ENCODE measurements around the gene ELN.
"Not testable (repeated sequence)": the region's sequence is repeated elsewhere in the genome, so short reads cannot be mapped to it uniquely, and the experiment has no call there.

Gene ELN

DNA sequence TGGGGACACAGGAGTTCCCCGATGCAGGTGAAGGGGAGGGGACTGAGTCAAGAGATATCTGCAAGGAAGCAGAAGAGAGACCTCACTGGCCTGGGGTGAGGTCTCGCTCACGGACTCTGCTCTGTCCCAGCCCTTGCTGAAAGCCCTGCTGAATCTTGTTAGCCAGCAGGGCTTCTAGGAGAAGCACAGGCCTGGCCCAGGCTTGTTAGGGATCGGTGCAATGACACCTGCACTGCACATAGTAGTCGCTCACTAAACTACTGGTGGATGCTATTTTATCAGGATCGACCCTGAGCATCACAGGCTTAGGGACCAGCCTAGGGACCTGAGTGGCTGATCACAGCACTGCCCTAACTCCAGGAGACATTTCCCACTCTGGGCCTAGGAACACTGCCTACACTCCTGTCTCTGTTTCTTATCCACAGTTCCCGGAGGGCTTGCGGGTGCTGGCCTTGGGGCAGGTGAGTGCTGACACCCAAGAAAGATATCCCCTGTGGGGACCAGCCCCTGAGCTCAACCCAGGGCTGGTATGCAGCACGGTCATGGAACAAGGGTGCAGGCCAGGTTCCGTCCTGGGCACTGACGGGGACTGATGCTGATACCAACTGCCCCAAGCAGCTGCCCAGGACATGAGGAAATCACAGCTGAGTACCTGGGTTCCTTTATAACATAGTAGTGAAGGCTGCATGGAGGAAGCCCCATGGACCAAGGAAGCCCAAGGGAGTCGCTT lies 13.0 kb downstream of the ELN start:
- DNase-seq (ENCODE audit: low read depth in 2 of 2, low spot score in 1 of 2), result no peak

DNA sequence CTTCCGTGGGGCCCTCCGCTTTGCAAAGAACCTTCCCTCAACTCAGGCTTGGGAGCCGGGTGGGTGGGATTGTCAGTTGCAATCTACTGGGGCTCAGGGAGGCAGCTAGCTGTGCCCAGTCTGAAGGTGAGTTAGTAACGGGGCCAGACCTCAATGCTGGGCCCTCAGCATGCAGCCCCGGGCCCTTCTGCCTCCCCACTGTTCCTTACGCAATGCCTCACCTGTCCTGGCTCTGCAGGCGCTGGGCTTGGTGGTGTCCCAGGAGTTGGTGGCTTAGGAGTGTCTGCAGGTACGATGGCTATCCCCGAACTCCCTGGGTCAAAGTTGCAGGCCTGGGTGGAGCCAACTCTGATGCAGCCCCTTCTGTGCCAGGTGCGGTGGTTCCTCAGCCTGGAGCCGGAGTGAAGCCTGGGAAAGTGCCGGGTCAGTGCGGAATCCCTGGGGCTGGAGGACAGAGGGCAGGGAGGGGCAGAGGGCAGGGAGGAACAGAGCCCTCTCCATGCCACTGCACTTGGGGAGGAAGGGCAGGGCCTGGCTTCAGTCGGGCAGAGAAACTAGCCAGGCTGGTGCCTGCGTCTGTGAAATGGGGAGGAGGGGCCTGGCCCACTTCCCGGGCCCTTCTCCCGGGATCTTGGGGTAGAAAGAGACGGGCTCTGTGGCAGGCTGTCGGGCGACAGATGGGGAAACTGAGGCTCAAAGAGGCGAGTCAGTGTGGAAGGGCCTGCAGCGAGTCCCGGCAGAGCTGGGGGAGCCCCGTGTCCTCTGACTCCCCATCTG lies 15.0 kb downstream of the ELN start:
- DNase-seq (ENCODE audit: low read depth in 2 of 2, low spot score in 1 of 2), result no peak

DNA sequence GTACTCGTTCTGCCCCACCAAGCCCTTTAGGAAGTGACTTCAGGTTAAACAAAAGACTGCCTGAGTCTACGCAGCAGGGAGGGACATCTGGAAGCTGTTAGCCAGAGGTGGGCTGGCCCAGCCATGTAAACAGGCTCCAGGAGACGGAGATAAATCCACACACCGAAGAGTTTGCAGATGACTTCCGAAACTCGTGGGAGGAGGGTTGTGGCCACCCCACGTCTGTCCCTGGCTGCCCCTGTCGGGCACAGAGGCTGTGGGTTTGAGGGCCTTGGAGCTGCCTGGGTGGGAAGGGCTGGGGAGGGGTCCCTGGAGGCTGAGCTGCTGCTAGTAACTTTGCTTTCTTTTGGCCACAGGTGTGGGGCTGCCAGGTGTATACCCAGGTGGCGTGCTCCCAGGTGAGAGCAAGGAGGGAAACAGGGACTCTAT lies 15.6 kb downstream of the ELN start:
- no peak for DNase-seq (ENCODE audit: low read depth in 2 of 2, low spot score in 1 of 2)

DNA sequence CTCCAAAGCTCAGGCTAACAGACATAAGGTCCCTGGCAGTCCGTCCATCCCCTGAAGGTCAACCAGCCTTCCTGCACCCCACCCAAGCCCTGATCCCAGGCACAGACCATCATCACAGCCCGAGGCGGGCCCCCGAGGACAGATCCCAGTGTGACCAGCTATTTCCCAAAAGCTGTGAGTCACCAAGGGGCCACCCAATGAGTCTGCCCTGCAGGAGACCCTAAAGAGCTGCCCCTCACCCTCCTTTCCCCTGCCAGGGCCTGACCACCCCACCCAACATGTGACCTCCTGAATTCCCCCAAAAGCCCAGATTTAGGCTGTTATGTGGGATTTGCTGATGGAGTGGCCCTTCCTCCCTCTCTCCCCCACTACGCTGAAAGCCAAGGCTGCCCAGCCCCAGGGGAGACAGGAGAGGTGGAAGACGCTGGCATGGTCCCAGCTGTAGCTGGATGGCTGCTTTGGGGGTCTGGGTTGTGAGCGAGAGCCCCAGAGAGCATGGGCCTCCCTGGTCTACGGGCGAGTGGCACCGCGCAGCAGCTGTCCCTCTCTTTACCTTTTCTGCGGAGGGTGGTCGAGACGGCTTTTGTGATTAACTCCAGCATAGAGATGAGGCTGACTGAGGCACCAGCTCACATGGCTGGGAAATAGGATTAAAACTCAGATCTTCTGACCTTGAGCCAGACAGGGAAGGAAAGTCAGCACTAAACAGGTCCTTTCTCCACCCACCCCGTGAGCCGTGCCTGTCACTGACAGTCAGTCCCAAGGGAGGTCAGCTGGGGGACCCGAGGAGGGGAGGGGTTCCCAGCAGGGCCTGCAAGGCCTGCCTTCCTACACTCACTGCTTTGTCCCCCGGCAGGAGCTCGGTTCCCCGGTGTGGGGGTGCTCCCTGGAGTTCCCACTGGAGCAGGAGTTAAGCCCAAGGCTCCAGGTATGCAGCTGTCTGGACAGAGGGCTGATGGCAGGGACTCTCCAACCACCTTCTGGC lies 16.7 kb downstream of the ELN start:
- DNase-seq (ENCODE audit: low read depth in 2 of 2, low spot score in 1 of 2), result no peak

DNA sequence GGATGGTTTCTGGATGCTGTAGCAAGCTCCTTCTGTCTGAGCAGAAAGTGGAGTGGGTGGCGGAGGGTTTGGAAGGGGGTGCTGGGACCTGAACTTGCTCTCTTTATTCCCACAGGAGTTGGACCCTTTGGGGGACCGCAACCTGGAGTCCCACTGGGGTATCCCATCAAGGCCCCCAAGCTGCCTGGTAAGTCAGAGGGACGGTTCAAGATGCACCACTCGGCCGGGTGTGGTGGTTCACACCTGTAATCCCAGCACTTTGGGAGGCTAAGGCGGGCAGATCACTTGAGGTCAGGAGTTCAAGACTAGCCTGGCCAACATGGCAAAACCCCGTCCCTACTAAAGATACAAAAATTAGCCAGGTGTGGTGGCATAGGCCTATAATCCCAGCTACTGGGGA lies 18.6 kb downstream of the ELN start:
- not testable (repeated sequence) for DNase-seq (ENCODE audit: low read depth in 2 of 2, low spot score in 1 of 2)

DNA sequence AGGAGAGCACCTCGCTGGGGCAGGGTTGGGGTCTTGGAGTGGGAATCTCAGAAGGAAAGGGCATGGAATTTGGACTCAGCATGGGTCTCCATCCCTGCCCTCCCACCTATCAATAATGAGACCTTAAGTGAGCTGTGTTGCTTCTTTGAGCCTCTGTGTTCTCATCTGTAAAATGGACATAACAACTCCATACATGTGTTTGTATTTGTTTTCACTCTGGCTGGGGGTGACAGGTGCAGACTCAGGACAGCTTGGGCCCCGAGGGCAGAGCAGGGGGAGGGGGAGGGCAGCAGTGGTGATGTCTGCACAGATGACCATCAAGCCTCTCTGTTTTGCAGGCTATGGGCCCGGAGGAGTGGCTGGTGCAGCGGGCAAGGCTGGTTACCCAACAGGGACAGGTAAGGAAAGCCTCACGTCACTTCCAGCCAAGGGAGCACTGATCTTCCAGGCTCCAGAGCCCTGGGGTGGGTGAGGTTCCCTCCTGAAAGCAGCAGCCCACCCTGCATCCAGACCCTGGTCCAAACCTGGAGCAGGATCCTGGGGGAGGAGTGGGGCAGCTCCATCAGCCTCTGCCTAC lies 19.9 kb downstream of the ELN start:
- DNase-seq (ENCODE audit: low read depth in 2 of 2, low spot score in 1 of 2), result no peak

DNA sequence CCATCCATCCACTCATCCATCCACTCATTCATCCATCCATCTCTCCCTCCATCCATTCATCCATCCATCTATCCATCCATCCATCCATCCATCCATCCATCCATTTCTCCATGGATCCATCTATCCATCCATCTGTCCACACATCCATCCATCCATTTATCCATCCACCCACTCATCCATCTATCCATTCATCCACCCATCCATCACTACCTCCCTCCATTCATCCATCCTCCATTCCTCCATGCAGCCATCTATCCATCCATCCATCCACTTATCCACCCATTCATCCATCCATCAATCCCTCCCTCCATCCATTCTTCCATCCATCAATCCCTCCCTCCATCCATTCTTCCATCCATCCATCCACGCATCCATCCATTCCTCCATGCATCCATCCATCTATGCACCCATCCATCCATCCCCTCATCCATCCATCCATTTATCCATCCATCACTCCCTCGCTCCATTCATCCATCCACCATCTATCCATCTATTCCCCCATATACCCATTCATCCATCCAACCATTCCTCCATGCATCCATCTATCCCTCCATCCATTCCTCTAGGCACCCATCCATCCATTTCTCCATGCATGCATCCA lies 21.1 kb downstream of the ELN start:
- DNase-seq (ENCODE audit: low read depth in 2 of 2, low spot score in 1 of 2), result no peak

DNA sequence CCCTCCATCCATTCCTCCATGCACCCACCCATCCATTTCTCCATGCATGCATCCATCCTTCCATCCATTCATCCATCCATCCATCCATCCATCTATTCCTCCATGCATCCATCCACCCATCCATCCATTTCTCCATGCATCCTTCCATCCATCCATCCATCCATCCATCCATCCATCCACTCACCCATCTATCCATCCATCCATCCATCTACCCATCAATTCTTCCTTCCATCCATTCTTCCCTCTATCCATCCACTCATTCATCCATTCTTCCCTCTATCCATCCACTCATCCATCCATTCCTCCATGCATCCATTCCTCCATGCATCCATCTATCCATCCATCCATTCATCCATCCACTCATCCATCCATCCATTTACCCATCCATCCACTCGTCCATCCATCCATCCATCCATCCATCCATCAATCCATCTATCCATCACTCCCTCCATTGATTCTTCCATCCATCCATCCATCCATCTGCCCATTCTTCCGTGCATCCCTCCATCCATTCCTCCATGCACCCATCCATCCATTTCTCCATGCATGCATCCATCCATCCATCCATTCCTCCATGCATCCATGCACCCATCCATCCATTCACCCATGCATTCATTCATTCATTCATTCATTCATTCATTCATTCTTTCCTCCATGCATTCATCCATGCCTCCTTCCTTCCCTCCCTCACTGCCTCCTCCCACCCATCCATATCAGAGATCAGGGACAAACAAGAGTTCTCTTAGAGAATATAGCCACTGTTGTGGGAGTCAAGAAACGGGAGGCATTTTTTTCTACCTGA lies 22.2 kb downstream of the ELN start:
- DNase-seq (ENCODE audit: low read depth in 2 of 2, low spot score in 1 of 2), result no peak

DNA sequence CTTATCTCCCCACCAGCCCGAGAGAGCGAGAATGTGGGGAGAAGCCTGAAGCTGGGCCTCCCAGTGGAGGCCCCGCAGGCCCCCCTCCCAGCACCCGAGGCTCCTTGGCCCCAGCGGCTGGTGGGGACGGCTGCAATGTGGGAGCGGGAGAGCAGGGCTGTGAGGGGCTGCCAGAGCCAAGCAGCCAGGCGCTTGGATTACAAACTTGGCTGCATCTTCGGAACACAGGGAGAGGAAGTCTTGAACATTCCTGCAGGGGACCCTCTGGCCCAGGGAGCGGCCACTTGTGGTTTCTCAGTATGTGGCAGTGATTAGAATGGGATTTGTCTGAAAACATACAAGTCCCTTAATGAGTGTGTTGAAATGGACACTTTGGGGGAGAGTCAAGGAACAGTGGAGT lies 23.2 kb downstream of the ELN start:
- DNase-seq (ENCODE audit: low read depth in 2 of 2, low spot score in 1 of 2), result no peak

DNA sequence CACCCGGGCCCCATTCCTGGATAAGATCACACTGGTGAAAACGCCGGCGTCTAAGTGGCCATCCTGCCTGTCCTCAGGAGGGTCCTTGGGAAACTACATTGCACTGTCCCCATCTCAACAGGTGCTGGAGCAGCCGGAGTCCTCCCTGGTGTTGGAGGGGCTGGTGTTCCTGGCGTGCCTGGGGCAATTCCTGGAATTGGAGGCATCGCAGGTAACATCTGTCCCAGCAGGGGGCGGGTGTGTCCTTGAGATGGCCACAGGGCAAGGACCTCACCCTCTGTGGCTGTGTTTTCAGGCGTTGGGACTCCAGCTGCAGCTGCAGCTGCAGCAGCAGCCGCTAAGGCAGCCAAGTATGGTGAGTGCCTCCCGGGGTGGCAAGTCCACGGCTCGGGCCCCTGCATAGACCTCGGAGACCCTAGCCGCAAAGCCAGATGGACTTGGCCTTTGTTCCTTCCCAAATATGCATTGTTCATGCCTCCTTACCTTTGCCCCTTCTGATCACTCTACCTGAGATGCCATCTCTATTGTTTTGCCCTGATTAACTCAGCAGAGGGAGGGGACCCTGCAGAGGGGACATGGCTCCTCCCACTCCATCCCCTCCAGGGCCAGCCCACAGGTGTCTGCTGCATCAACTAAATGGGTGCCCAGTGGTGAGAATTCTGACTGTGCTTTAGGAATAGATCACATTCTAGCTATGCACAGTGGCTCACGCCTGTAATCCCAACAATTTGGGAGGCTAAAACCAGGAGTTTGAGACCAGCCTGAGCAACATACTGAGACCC lies 23.8 kb downstream of the ELN start:
- DNase-seq (ENCODE audit: low read depth in 2 of 2, low spot score in 1 of 2), result no peak

DNA sequence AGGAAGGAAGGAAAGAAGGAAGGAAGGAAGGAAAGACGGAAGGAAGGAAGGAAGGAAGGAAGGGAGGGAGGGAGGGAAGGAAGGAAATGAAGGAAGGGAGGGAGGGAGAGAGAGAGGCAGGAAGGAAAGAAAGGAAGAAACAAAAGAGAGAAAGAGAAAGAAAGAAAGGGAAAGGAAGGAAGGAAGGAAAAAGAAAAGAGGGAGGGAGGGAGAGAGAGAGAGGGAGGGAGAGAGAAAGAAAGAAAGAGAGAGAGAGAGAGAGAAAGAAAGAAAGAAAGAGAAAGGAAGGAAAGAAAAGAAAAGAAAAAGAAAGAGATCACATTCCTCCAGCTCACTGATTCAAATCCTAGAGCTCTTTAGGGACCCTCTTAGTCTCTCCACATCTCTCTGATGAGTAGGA lies 24.7 kb downstream of the ELN start:
- no peak for DNase-seq (ENCODE audit: low read depth in 2 of 2, low spot score in 1 of 2)

DNA sequence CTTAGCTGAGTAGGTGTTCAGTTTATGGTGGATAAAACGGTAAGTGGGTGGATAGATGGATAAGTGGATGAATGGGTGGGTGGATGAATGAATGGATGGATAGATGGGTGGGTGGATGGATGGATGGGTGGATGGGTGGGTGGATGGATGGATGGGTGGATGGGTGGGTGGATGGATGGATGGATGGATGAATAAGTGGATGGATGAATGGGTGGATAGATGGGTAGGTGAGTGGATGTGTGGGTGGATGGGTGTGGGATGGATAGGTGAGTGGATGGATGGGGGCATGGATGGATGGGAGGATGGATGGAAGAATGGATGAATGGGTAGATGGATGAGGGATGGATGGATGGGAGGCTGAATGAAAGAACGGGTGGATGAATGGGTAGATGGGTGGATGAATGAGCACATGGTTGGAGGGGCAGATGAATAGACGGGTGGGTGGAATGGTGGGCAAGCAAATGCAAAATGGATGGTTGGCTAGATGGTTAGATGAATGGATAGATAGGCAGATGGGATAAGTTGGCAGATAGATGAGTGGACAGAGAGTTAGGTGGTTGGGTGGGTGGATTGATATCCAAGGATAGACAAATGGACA lies 25.7 kb downstream of the ELN start:
- DNase-seq (ENCODE audit: low read depth in 2 of 2, low spot score in 1 of 2), result no peak

DNA sequence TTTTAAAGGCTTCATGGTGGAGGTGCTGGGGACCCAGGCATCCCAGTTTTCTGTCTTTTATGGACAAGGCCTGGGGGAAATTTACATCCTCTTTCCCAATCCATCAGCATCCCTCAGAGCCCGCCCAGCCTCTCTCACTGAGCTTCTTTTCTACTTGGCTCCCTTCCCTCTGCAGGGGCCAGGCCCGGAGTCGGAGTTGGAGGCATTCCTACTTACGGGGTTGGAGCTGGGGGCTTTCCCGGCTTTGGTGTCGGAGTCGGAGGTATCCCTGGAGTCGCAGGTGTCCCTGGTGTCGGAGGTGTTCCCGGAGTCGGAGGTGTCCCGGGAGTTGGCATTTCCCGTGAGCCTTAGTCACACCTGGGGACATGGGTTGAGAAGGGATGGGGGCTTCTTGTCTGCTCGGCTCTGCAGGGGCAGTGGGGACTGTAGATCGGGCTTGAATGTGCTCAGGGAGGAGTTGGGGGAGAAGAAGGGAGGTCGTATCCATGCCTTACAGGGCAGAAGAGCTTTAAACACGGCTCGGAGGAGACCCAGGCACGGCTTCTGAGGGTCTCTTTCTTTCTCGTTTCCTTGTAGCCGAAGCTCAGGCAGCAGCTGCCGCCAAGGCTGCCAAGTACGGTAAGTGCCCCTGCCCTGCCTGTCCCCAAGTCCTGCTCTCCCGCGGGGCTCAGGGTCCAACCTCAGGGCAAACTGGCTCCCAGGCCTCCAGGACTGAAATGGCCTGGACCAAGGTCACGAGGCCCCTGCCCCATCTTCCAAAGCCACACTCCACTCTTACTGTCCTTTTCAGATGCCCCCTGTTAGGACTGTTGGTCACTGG lies 28.3 kb downstream of the ELN start:
- no peak for DNase-seq (ENCODE audit: low read depth in 2 of 2, low spot score in 1 of 2)

DNA sequence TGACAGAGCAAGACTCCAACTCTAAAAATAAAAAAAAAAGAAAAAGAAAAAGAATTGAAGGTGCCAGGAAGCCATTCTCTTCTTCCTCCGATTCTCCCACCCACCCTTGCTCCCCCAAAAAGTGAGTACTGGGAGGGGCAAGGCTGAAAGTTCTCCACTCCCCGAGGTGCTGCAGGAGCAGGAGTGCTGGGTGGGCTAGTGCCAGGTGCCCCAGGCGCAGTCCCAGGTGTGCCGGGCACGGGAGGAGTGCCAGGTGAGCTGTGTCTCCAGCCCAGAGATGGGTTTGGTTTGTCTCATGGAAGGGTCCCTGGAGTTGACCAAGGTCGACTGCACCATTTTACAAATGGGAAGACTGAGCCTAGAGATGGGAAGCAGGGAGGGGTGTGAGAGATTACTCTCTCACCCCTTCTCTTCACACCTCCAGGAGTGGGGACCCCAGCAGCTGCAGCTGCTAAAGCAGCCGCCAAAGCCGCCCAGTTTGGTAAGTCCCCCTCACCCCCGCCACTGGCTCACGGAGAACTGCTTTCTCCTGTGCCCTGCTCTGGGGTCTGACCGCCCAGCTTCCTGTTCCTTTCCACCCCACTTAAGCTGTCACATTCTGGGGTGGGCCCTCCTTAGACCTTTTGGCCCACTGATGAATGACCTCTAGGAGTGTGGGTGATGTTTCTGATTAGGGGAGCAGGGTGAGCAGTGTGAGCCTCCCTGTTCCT lies 29.4 kb downstream of the ELN start:
- DNase-seq (ENCODE audit: low read depth in 2 of 2, low spot score in 1 of 2), result no peak

DNA sequence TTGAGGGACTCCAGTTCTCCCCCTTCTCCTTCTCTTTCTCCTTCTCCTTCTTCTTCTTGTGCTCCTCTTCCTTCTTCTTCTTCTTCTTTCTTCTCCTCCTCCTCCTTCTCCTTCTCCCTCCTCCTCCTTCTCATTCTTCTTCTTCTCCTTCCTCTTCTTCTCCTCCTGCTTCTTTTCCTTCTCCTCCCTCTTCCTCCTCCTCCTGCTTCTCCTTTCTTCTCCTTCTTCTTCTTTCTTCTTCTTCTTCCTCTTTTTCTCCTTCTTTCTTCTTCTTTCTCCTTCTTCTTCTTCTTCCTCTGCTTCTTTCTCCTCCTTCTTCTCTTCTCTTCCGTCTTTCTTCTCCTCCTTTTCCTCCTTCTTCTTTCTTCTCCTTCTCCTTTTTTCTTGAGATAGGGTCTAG lies 30.0 kb downstream of the ELN start:
- DNase-seq (ENCODE audit: low read depth in 2 of 2, low spot score in 1 of 2), result no peak

DNA sequence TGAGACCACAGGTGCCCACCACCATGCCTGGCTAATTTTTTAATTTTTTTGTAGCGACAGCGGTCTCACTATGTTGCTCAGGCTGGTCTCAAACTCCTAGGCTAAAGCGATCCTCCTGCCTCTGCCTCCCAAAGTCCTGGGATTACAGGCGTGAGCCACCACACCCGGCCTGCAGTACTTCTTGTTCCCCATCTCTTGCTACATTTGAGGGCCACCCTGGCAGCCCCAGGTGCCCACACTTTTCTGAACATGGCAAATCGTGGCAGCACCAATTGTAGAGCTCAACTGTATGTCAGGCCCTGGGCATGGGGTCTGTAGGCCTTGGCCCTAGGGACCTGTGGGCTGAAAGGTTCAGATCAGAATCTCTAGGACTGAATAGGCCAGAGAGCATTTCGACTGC lies 30.5 kb downstream of the ELN start:
- no peak for DNase-seq (ENCODE audit: low read depth in 2 of 2, low spot score in 1 of 2)

DNA sequence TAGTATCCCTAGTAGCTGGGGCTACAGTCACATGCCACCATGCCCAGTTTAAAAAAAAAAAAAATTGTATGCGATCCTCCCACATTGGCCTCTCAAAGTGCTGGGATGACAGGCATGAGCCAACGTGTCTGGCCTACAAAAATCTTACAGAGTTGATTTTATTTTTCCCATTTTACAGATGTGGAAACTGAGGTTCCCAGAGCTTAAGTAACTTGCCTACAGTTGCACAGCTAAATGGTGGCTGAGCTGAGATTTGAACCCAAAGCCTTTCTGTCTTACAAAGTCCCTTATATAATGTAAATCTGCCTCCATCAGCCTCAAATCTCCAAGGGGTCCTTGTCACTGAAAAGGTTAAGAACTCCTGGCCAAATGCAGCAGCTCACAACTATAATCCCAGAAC lies 31.1 kb downstream of the ELN start:
- no peak for DNase-seq (ENCODE audit: low read depth in 2 of 2, low spot score in 1 of 2)

All from stimulated activated CD8-positive, alpha-beta memory T cell treated with anti-CD3 and anti-CD28 coated beads, Interleukin-4, amount 100 ng/mL, for 1 hour (primary cell).